ENCODE measurements around the gene SLC19A1.

SLC19A1 gene

DNA sequence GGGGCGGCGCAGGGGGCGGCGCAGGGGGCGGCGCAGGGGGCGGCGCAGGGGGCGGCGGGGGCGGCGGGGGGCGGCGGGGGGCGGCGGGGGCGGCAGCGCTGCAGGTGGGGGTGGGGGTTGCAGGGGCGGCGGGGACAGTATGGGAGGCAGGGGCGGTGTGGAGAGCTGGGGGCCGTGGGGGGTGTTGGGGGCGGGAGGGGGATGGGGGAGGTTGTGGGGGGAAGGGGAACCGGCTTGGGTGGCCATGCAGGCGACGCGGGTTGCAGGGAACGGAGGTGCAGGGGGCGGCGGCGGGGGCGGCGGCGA lies 13.0 kb upstream of the SLC19A1 start:
- no peak overlapping the region for H3K27ac ChIP-seq (ENCODE audit: low read depth, low read length)
- no peak overlapping the region for H2BK120ac ChIP-seq (ENCODE audit: low read depth, low read length)
- H4K5ac ChIP-seq (ENCODE audit: low read length): no peak overlapping the region
- H3K4me1 ChIP-seq (ENCODE audit: control insufficient read depth, low read depth, low read length): no peaks in the 10 kb centered on the region
- H3K4me2 ChIP-seq (ENCODE audit: low read length): no peak overlapping the region
- H2BK5ac ChIP-seq (ENCODE audit: low read length): no peak overlapping the region
- no peaks in the 10 kb centered on the region for H3K36me3 ChIP-seq (ENCODE audit: control insufficient read depth, insufficient read depth, low read length)
- no CpG with 5 or more reads among the region's 34 CpGs for WGBS (ENCODE audit: extremely low coverage, insufficient coverage, low lambda C conversion rate)
- no peaks in the 10 kb centered on the region for H3K79me2 ChIP-seq (ENCODE audit: control insufficient read depth, insufficient read depth, low read length)
- H3K27me3 ChIP-seq (ENCODE audit: insufficient read depth, low read length, poor library complexity): no peaks in the 10 kb centered on the region
- H3K79me1 ChIP-seq (ENCODE audit: low read length): no peaks in the 10 kb centered on the region
- peak overlapping the region; percentile 53 for H3K18ac ChIP-seq (ENCODE audit: low read length)
- no peak overlapping the region for H2AK5ac ChIP-seq (ENCODE audit: low read length)
- H3K9ac ChIP-seq (ENCODE audit: low read length): no peak overlapping the region
- no peak overlapping the region for H3K23ac ChIP-seq (ENCODE audit: low read length)
- H3K56ac ChIP-seq (ENCODE audit: low read length): no peak overlapping the region
- H2BK15ac ChIP-seq (replicated peaks; ENCODE audit: low read depth): no peak overlapping the region
- no peak overlapping the region for H4K8ac ChIP-seq (ENCODE audit: low read depth, low read length)
- H3K4ac ChIP-seq (ENCODE audit: low read depth, low read length): peak overlapping the region; percentile 24
- DNase-seq: no peak
- H3K4me3 ChIP-seq (ENCODE audit: low read length): no peak overlapping the region

DNA sequence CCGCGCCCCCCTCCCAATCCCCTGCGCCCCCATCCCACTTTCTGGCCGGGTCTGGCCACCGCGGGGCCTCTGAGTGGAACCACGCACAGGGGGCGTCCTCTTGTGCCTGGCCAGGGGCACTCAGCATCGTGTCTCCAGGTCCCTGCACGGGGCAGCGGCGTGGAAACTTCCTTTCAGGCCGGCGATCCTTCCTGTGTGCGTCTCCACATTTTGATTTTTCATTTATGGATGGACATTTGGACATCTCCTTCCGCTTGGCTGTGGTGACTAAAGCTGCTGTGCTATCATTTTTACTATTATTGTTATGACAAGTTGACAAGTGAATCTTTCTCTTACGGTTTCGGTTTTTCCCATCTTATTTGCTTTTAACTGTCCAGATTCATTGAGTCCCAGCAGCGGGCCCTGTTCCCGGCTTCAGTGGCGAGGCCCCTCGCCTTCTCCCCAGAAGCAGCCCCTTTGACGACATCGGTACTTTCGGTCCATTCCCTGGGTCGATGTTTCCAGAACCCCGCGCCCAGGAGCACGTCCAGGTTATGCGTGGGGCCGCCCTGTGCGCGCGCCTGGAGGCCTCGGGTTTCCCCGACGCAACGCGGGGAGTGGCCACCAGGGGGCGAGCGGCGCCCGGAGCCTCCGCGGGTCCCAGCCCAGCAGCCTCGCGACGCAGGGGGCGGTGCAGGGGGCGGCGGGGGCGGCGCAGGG lies 12.4 kb upstream of the SLC19A1 start:
- DNase-seq: peak; percentile 51
- Histone ChIP-seq H3K9ac (ENCODE audit: low read length) (peak overlapping the region; percentile 70), H3K18ac (ENCODE audit: low read length) (no peak overlapping the region), H2BK15ac (replicated peaks; ENCODE audit: low read depth) (no peak overlapping the region), H3K79me2 (ENCODE audit: control insufficient read depth, insufficient read depth, low read length) (no peaks in the 10 kb centered on the region), H3K4me1 (ENCODE audit: control insufficient read depth, low read depth, low read length) (no peaks in the 10 kb centered on the region), H3K27me3 (ENCODE audit: insufficient read depth, low read length, poor library complexity) (no peaks in the 10 kb centered on the region), H2AK5ac (ENCODE audit: low read length) (no peak overlapping the region), H3K36me3 (ENCODE audit: control insufficient read depth, insufficient read depth, low read length) (no peaks in the 10 kb centered on the region), H3K4me3 (ENCODE audit: low read length) (peak overlapping the region; percentile 10), H3K4ac (ENCODE audit: low read depth, low read length) (no peak overlapping the region), H4K8ac (ENCODE audit: low read depth, low read length) (no peak overlapping the region), H3K23ac (ENCODE audit: low read length) (no peak overlapping the region), H3K4me2 (ENCODE audit: low read length) (peak overlapping the region; percentile 83), H3K56ac (ENCODE audit: low read length) (peak overlapping the region; percentile 85), H2BK5ac (ENCODE audit: low read length) (no peak overlapping the region), H4K5ac (ENCODE audit: low read length) (no peak overlapping the region), H2BK120ac (ENCODE audit: low read depth, low read length) (no peak overlapping the region), H3K79me1 (ENCODE audit: low read length) (no peaks in the 10 kb centered on the region), H3K27ac (ENCODE audit: low read depth, low read length) (no peak overlapping the region)
- no CpG with 5 or more reads among the region's 53 CpGs for WGBS (ENCODE audit: extremely low coverage, insufficient coverage, low lambda C conversion rate)

DNA sequence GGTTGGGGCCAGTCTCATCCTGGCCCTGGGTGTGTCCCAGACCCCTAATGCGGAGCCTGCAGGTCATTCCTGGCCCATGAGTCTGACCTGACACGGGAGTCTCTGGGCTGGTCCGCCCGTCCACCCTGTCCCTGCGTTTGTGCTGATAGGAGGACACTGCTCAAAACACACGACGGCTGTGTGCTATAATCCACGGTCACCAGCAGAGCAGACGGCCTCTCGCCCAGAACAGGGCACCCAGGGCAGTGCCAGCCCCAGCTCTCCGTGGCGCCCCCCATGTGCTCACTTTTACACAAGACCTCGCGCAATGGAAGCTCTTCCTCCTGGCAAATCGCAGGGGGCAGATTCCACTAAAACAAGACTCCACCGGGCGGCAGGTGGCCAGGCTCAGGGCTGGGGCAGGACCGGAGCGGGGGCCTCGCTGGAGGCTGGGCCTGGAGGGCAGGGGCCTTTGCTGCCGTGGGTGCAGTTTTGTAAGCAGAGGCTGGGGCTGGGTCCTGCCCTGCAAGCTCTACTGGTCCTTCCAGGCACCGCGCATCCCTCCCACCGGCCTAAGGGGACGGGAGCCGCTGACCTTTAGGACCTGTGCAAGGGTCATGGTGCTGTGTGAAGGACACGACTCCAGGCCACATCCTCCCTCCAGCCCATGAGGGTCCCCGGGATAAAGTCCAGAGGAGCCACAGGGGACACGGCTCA lies 10.6 kb upstream of the SLC19A1 start:
- no peaks in the 10 kb centered on the region for H3K79me1 ChIP-seq (ENCODE audit: low read length)
- H3K27ac ChIP-seq (ENCODE audit: low read depth, low read length): no peak overlapping the region
- no peak overlapping the region for H3K4me3 ChIP-seq (ENCODE audit: low read length)
- no peak overlapping the region for H2BK5ac ChIP-seq (ENCODE audit: low read length)
- H3K56ac ChIP-seq (ENCODE audit: low read length): no peak overlapping the region
- no peaks in the 10 kb centered on the region for H3K4me1 ChIP-seq (ENCODE audit: control insufficient read depth, low read depth, low read length)
- H3K4me2 ChIP-seq (ENCODE audit: low read length): no peak overlapping the region
- no peak overlapping the region for H3K18ac ChIP-seq (ENCODE audit: low read length)
- H3K27me3 ChIP-seq (ENCODE audit: insufficient read depth, low read length, poor library complexity): no peaks in the 10 kb centered on the region
- H2BK120ac ChIP-seq (ENCODE audit: low read depth, low read length): no peak overlapping the region
- no CpG with 5 or more reads among the region's 29 CpGs for WGBS (ENCODE audit: extremely low coverage, insufficient coverage, low lambda C conversion rate)
- no peak overlapping the region for H4K5ac ChIP-seq (ENCODE audit: low read length)
- no peak overlapping the region for H4K8ac ChIP-seq (ENCODE audit: low read depth, low read length)
- H3K4ac ChIP-seq (ENCODE audit: low read depth, low read length): no peak overlapping the region
- H3K9ac ChIP-seq (ENCODE audit: low read length): no peak overlapping the region
- H3K36me3 ChIP-seq (ENCODE audit: control insufficient read depth, insufficient read depth, low read length): no peaks in the 10 kb centered on the region
- H2AK5ac ChIP-seq (ENCODE audit: low read length): no peak overlapping the region
- no peaks in the 10 kb centered on the region for H3K79me2 ChIP-seq (ENCODE audit: control insufficient read depth, insufficient read depth, low read length)
- H2BK15ac ChIP-seq (replicated peaks; ENCODE audit: low read depth): no peak overlapping the region
- H3K23ac ChIP-seq (ENCODE audit: low read length): no peak overlapping the region
- DNase-seq: no peak

DNA sequence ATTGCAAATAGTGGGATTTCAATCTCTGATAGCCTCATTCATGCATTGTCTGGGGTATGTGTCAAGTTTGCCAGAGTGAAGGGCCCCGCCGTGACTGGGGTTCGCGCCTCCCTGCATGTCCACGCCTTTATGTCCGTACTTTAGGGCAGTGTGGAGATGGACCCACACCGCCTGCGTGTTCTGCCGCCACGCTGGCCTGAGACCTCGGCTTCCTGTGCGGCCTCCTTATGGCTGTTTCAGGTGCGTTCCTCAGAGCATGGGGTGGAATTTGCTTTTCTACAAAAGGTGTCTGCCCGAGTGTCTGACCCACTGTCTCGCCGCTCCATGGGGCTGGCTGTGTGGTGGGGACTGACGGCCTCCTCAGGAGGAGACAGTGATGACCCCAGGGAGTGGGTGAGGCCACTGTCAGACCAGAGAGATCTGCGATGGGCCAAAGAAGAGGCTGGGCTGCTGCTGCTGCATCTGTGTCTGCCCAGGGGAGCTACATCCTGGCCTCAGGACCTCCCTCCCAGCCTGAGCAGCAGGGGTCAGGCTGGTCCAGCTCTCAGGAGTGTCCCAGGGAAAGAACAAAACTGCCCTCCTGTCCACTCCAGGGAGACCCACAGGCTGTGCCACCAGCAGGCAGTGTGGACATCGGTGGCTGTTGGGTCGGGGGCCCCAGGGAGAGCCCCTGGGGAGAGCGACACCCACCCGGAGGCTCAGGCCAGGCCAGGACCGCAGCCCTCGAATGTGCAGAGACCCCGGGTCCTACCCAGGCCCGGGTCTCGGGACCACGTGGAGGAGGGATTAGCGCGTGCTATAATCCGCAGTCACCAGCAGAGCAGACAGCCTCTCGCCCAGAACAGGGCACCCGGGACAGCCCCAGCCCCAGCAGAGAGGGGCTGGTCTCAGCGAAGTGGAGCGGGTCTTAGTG lies 9.8 kb upstream of the SLC19A1 start:
- Histone ChIP-seq H2BK120ac (ENCODE audit: low read depth, low read length) (no peak overlapping the region), H3K79me2 (ENCODE audit: control insufficient read depth, insufficient read depth, low read length) (no peaks in the 10 kb centered on the region), H3K9ac (ENCODE audit: low read length) (no peak overlapping the region), H3K27me3 (ENCODE audit: insufficient read depth, low read length, poor library complexity) (no peaks in the 10 kb centered on the region), H2BK15ac (replicated peaks; ENCODE audit: low read depth) (no peak overlapping the region), H2AK5ac (ENCODE audit: low read length) (no peak overlapping the region), H3K79me1 (ENCODE audit: low read length) (no peaks in the 10 kb centered on the region), H3K23ac (ENCODE audit: low read length) (no peak overlapping the region), H3K4me2 (ENCODE audit: low read length) (no peak overlapping the region), H3K27ac (ENCODE audit: low read depth, low read length) (no peak overlapping the region), H2BK5ac (ENCODE audit: low read length) (no peak overlapping the region), H4K5ac (ENCODE audit: low read length) (no peak overlapping the region), H3K4ac (ENCODE audit: low read depth, low read length) (no peak overlapping the region), H3K4me1 (ENCODE audit: control insufficient read depth, low read depth, low read length) (no peaks in the 10 kb centered on the region), H4K8ac (ENCODE audit: low read depth, low read length) (no peak overlapping the region), H3K18ac (ENCODE audit: low read length) (no peak overlapping the region), H3K56ac (ENCODE audit: low read length) (peak overlapping the region; percentile 36), H3K4me3 (ENCODE audit: low read length) (no peak overlapping the region), H3K36me3 (ENCODE audit: control insufficient read depth, insufficient read depth, low read length) (no peaks in the 10 kb centered on the region)
- WGBS (ENCODE audit: extremely low coverage, insufficient coverage, low lambda C conversion rate): no CpG with 5 or more reads among the region's 35 CpGs
- no peak for DNase-seq

DNA sequence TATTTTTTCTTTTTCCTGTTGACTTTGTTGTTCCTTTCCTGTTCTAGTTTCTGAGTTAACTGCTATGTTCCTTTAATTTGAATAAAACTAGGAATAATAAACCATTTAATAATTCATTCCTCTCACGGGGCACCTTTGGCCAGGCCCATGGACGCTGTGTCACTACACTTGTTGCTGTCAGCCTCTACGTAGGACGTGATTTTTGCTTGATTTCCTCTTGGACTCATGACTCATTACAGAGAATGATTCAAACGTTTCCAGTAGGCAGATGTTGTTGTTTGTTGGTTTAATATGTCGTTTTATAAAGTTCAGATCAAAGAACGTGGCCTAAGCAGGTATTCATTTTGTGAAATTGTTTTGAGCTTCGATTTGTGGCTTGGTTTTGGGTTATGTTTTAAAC lies 9.1 kb upstream of the SLC19A1 start:
- no peak overlapping the region for H2BK5ac ChIP-seq (ENCODE audit: low read length)
- H3K23ac ChIP-seq (ENCODE audit: low read length): no peak overlapping the region
- no peak overlapping the region for H3K4me2 ChIP-seq (ENCODE audit: low read length)

More for the DNA sequence above, 9.1 kb upstream of the SLC19A1 start:
- Histone ChIP-seq H2BK120ac (ENCODE audit: low read depth, low read length) (no peak overlapping the region), H3K56ac (ENCODE audit: low read length) (no peak overlapping the region), H3K4me1 (ENCODE audit: control insufficient read depth, low read depth, low read length) (no peaks in the 10 kb centered on the region), H3K4ac (ENCODE audit: low read depth, low read length) (no peak overlapping the region), H4K5ac (ENCODE audit: low read length) (no peak overlapping the region), H2BK15ac (replicated peaks; ENCODE audit: low read depth) (no peak overlapping the region), H3K9ac (ENCODE audit: low read length) (no peak overlapping the region), H2AK5ac (ENCODE audit: low read length) (no peak overlapping the region), H3K27me3 (ENCODE audit: insufficient read depth, low read length, poor library complexity) (no peaks in the 10 kb centered on the region), H3K79me2 (ENCODE audit: control insufficient read depth, insufficient read depth, low read length) (no peaks in the 10 kb centered on the region), H3K79me1 (ENCODE audit: low read length) (no peaks in the 10 kb centered on the region), H3K18ac (ENCODE audit: low read length) (no peak overlapping the region), H3K36me3 (ENCODE audit: control insufficient read depth, insufficient read depth, low read length) (no peaks in the 10 kb centered on the region), H3K27ac (ENCODE audit: low read depth, low read length) (no peak overlapping the region), H3K4me3 (ENCODE audit: low read length) (no peak overlapping the region), H4K8ac (ENCODE audit: low read depth, low read length) (no peak overlapping the region)
- WGBS (ENCODE audit: extremely low coverage, insufficient coverage, low lambda C conversion rate): 100% methylated on average over 3 of the region's 8 CpGs
- DNase-seq: no peak
